Measurements from ENCODE around the gene PTPRE. TPM values are rescaled to one million over a fixed set of nuclear protein-coding genes. Genes with fewer than 3 reads are reported as not detected.

The PTPRE gene
- total RNA-seq, 1 donor from 2014 or later, result 1.2 TPM

GRCh38 chr10:128022261-128023196 is 115.6 kb downstream of the PTPRE start:
- H3K27me3 Mint-ChIP-seq (ENCODE audit: unreplicated experiment), result peaks cover 4% of the 10 kb centered on the region
- no peaks in the 10 kb centered on the region for H3K36me3 Mint-ChIP-seq (ENCODE audit: unreplicated experiment)

DNA sequence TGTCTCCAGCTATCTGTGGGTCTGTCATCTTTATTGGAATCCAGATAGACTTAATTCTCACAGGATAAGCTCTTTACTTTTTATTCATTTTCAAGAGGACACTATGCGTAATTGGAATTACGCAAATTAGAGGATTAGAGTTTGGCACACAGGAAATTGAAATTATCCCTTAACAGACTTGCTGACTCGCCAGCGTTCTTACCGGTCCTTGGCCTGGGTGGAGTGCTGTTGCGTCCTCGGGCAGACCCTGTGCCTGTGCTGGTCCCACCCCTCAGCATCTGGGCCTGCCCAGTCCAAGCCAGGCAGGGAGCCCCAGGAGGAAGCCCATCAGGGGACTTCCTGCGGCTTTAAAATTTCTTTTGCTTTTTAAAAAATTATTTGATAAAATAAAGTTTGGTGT is 117.5 kb downstream of the PTPRE start:
- Mint-ChIP-seq H3K36me3 (ENCODE audit: unreplicated experiment) (no peaks in the 10 kb centered on the region), H3K9me3 (ENCODE audit: unreplicated experiment) (no peaks in the 10 kb centered on the region), H3K27me3 (ENCODE audit: unreplicated experiment) (peaks cover 2% of the 10 kb centered on the region), H3K4me1 (ENCODE audit: unreplicated experiment) (no peaks in the 10 kb centered on the region), H3K27ac (ENCODE audit: unreplicated experiment) (no peak overlapping the region), H3K4me3 (ENCODE audit: unreplicated experiment) (no peak overlapping the region)
- TF ChIP-seq, protein P1, sequence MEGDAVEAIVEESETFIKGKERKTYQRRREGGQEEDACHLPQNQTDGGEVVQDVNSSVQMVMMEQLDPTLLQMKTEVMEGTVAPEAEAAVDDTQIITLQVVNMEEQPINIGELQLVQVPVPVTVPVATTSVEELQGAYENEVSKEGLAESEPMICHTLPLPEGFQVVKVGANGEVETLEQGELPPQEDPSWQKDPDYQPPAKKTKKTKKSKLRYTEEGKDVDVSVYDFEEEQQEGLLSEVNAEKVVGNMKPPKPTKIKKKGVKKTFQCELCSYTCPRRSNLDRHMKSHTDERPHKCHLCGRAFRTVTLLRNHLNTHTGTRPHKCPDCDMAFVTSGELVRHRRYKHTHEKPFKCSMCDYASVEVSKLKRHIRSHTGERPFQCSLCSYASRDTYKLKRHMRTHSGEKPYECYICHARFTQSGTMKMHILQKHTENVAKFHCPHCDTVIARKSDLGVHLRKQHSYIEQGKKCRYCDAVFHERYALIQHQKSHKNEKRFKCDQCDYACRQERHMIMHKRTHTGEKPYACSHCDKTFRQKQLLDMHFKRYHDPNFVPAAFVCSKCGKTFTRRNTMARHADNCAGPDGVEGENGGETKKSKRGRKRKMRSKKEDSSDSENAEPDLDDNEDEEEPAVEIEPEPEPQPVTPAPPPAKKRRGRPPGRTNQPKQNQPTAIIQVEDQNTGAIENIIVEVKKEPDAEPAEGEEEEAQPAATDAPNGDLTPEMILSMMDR (IDR thresholded peaks at IDR 0.05), result no peak
- no peak for DNase-seq (ENCODE audit: extremely low spot score, unreplicated experiment)

More at GRCh38 chr10:128022261-128023196, 115.6 kb downstream of the PTPRE start:
- H3K4me1 Mint-ChIP-seq (ENCODE audit: unreplicated experiment), result no peaks in the 10 kb centered on the region
- H3K9me3 Mint-ChIP-seq (ENCODE audit: unreplicated experiment), result no peaks in the 10 kb centered on the region
- H3K27ac Mint-ChIP-seq (ENCODE audit: unreplicated experiment), result no peak overlapping the region
- TF ChIP-seq, protein P1 (IDR thresholded peaks at IDR 0.05), result no peak
- DNase-seq (ENCODE audit: extremely low spot score, unreplicated experiment), result no peak
- H3K4me3 Mint-ChIP-seq (ENCODE audit: unreplicated experiment), result no peak overlapping the region

DNA sequence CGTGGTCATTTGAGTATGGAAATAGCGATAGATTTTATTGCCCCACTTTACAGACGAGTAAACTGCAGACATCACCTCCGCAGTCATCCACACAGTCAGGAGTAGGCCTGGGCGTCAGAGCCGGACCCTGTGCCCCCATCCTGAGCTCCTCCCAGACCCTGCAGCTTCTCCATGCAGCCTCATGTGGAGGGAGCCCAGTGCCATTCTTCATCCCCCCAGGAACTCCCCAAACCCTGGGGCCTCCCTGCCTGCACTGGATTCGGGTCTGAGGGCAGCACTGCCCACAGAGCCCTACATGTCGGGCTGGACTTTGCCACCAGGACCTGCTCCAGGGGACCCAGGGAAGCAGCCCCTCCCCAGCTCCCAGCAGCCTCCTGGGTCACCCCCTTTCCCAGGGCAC is 118.5 kb downstream of the PTPRE start:
- Mint-ChIP-seq H3K27ac (ENCODE audit: unreplicated experiment) (no peak overlapping the region), H3K27me3 (ENCODE audit: unreplicated experiment) (peaks cover 2% of the 10 kb centered on the region), H3K4me3 (ENCODE audit: unreplicated experiment) (no peak overlapping the region), H3K4me1 (ENCODE audit: unreplicated experiment) (no peaks in the 10 kb centered on the region), H3K36me3 (ENCODE audit: unreplicated experiment) (no peaks in the 10 kb centered on the region), H3K9me3 (ENCODE audit: unreplicated experiment) (no peaks in the 10 kb centered on the region)
- no peak for DNase-seq (ENCODE audit: extremely low spot score, unreplicated experiment)
- TF ChIP-seq, protein P1 (IDR thresholded peaks at IDR 0.05), result no peak

DNA sequence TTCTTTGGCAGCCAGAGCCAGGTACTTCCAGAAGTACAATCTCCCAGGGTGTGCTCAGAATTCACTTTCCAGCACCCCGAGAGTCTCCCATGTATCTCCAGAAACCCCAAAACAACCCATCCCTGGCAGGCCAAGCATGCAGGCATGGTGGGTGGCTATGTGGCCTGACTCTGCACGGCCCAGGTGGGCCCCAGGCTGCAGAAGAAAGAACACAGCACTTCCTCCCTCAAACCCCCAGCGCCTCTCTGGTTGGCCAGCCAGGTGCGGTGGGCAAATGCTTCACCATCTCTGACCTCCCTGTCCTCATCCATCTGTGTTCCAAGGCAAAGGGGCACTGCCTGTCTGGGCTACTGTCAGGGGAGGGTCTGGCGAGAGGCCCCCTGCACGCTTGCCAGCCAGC is 119.0 kb downstream of the PTPRE start:
- TF ChIP-seq, protein P1 (IDR thresholded peaks at IDR 0.05), result no peak
- Mint-ChIP-seq H3K4me1 (ENCODE audit: unreplicated experiment) (no peaks in the 10 kb centered on the region), H3K4me3 (ENCODE audit: unreplicated experiment) (no peak overlapping the region), H3K27ac (ENCODE audit: unreplicated experiment) (no peak overlapping the region), H3K9me3 (ENCODE audit: unreplicated experiment) (no peaks in the 10 kb centered on the region), H3K36me3 (ENCODE audit: unreplicated experiment) (no peaks in the 10 kb centered on the region), H3K27me3 (ENCODE audit: unreplicated experiment) (peaks cover 2% of the 10 kb centered on the region)
- DNase-seq (ENCODE audit: extremely low spot score, unreplicated experiment), result no peak

DNA sequence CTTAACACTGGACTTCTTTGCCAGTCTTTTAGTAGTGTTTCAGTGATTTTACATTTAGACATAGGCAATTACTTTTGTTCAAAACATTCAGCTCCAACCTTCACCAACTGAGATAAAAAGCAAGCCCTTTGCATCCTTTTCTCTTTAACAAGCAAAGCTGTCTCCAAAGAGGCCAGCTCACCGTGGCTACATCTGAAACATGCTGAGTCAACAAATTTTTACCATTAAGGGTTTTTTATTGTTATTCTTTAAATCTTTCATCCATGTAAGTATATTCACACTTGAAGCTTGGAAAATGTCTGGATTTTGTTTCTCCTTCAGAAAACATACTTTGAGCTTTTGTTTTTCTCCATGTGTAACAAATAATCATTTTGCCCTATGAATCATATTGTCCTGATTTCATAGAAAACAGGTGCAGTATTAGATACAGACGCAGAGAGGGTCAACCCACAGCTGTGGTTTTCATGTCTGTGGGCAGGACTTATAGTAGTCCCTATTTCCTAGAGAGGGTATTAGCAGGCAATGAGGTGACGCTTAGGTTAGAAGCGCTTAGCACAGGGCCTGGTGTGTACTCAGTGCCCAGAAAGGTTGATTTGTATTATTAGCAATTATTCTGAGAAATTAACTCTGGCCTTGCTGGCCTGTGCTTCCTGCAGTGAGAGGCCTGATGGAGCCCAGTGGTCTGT is 119.9 kb downstream of the PTPRE start:
- Mint-ChIP-seq H3K4me3 (ENCODE audit: unreplicated experiment) (no peak overlapping the region), H3K9me3 (ENCODE audit: unreplicated experiment) (no peaks in the 10 kb centered on the region), H3K27ac (ENCODE audit: unreplicated experiment) (no peak overlapping the region), H3K4me1 (ENCODE audit: unreplicated experiment) (no peaks in the 10 kb centered on the region), H3K36me3 (ENCODE audit: unreplicated experiment) (no peaks in the 10 kb centered on the region), H3K27me3 (ENCODE audit: unreplicated experiment) (peaks cover 2% of the 10 kb centered on the region)
- no peak for DNase-seq (ENCODE audit: extremely low spot score, unreplicated experiment)
- TF ChIP-seq, protein P1 (IDR thresholded peaks at IDR 0.05), result no peak

Measured in osteocyte (in vitro differentiated cells).